ENCODE data around the gene CUEDC1.

CUEDC1 gene, protein sequence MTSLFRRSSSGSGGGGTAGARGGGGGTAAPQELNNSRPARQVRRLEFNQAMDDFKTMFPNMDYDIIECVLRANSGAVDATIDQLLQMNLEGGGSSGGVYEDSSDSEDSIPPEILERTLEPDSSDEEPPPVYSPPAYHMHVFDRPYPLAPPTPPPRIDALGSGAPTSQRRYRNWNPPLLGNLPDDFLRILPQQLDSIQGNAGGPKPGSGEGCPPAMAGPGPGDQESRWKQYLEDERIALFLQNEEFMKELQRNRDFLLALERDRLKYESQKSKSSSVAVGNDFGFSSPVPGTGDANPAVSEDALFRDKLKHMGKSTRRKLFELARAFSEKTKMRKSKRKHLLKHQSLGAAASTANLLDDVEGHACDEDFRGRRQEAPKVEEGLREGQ

GRCh38 chr17:57955183-57955931 lies at the start of gene CUEDC1:
Gene CUEDC1 (minus strand): TSS chr17:57955412. CDS start chr17:57885564, 69,848 bp downstream.
- DNase-seq = peak; percentile 54

GRCh38 chr17:58004060-58004459 lies 48.8 kb upstream of the CUEDC1 start:
- no peak for DNase-seq

DNA sequence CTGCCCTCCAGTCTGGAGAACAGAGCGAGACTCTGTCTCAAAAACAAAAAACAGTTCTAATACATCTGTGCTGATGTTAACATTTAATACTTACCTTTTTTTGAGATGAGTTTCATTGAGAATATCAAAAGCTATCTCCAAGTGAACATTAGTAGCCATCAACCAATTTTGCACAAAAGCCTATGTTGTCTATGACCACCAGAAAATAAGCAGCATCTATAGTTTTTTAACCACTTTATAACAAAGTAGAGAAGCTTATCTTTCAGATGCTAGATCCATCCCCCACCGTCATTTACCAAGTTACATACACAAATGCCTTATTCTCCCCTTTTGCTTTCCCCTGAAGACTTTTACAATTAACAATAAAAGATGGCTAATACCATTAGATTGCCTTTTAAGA lies 47.8 kb upstream of the CUEDC1 start:
- no peak for DNase-seq

DNA sequence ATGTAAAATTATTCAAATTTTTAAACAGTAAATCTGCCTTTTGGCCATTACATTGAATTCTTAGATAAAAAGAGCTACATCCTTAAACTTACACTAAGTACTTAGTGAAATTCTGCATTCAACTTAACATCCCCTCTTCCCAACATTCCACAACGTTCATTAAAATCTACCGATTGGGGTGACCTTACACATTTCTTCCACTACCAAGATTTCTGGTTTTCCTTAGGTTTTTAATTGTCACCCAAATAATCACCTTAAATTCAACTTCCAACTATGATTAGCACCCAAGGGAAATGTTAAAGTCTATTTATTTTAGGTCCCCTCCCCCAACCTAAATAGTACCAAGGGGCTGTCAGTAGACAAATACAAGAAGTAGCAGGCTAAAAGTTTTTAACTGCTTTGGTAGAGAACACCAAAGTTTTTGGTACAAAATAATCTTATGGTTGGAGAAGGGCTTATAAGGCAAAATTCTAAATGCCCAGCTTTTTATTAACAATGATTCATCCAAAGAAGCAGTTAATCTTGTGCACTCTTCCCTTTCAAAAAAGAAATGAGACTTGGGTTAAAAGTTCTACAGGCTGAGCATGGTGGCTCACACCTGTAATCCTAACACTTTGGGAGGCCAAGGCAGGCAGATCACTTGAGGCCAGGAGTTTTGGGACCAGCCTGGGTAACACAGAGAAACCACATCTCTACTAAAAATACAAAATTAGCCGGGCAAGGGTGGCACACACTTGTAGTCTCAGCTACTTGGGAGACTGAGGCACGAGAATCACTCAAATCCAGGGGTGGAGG lies 47.1 kb upstream of the CUEDC1 start:
- DNase-seq = no peak

DNA sequence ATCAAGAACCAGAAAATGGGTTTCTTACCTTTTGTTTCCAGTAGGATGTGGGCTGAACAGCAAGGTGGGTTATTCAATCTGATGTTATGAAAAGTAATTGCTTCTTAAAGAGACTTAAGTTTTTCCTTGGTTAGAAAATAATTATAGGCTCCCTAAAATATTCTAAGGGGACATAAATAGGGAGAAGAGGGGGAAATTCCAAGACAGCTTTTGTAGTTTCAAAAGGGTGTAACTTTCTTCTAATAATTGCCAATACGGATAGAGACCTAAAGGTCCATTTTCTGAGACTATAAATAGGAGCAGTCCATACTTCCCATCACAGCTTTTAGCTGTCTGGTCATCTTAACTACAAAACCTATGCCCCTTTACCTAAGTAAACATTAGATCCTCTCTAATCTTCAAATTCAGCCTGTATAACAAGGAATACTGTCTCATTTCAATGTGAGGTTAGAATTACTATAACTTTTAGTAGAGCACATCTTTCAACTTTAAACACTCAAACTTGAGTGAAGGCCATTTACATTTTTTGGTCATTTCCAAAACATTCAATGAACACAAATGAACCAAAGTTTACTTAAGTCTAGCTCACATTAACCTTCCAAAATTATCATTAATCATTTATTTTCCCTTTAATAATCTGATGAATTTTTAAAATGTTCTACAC lies 46.4 kb upstream of the CUEDC1 start:
- DNase-seq = no peak

GRCh38 chr17:57999496-58000017 lies 44.3 kb upstream of the CUEDC1 start:
- peak; percentile 17 for DNase-seq

DNA sequence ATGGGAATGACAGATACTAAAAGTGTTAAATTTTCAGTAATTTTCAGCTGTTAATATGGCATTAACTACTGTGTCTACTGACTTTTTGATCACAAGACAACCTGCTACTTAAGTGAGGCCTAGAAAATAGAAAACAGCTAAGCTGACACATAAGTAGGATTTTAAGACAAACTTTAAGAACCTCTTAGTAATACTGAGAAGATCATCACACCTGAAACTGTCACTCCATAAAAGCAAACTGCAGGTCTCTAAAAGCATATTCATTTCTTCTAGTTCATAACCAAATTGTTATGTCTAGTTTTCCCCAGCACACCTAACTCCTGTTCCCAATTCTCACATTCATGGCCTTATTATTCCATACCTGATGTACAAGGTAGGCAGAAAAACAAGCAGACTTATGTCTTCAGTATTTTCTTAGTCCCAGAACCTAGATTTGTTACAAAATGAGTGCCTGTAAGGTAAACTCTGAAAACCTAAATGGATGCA lies 43.8 kb upstream of the CUEDC1 start:
- no peak for DNase-seq

- DNase-seq = no peak
Observed at GRCh38 chr17:57997085-57997809, 42.0 kb upstream of the CUEDC1 start.

DNA sequence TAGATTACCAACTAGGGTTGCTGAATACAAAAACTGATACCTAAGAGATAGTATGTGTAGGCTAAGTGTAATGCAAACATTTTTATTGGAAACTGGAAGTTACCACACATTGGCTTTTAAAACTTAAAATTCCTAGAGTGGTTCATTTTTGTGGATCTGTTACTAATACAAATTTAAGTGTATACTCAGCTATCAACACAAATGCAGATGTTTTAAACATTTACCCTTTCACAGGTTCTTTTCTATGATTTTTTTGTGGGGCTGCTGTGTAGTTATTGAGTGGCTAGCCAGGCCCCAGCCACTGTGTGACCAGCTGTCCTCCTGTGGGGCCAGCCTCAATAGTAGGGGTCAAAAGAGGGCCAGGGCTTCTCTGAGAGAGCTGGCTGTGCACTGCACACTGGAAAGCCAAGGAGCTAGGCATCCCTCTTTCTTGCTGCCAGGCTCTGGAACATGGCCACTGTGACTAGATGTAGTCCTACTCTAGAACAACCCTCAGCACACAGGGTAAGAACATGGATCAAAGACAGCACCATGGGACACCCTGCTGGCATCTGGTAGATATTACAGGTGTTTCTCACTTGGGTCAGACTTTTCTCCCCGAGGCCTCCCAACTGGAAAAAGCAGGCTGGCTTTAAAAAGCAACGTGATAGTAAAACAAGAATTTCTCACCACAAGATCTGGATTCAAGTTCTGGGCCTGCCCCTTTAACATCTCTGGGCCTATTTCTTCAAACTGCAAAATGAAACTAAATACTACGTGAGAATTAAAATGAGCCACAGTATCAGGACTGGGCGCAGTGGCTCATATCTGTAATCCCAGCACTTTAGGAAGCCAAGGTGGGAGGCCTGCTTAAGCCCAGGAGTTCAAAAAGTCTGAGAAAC lies 40.1 kb upstream of the CUEDC1 start:
- DNase-seq = peak; percentile 74

GRCh38 chr17:57994436-57994835 lies 39.2 kb upstream of the CUEDC1 start:
- DNase-seq = no peak

GRCh38 chr17:57993471-57994365 lies 38.5 kb upstream of the CUEDC1 start:
- DNase-seq = peak; percentile 79

DNA sequence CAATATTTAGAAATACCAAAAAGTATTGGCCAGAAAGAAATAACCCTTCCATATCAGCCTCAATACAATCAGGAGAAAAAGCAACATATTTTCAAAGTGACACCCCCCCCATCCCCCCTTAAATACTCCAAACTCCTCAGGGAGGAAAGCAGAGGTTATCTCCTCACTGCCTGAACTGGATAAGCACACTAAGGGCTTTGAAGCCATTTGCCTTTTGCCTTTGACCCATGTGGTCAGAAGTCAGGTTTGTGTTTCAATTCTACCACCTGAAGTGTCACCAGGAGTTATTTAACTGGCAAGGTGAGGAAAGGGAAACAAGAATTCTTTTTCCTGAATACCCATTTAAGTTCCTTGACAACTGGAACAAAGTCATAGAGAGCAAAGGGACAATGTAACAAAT lies 36.3 kb upstream of the CUEDC1 start:
- DNase-seq = no peak

DNA sequence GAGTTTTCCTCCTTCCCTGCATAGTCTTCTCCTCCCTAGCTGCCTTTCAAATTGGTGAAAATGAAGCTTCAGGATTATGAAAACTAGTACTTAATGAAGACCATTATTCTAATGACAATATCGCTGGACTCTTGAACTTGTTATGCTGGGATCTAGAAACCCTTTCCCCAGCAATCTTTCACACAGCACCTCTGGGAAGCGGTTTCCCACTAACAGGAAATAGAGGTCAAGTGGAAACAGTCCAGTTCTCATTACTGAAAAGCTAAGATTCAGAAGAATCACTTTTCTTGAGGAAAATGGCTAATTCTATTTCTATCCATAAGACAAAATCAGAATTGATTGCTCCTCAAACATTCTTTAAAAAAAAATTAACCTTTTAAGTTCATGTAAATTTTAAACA lies 34.8 kb upstream of the CUEDC1 start:
- no peak for DNase-seq

DNA sequence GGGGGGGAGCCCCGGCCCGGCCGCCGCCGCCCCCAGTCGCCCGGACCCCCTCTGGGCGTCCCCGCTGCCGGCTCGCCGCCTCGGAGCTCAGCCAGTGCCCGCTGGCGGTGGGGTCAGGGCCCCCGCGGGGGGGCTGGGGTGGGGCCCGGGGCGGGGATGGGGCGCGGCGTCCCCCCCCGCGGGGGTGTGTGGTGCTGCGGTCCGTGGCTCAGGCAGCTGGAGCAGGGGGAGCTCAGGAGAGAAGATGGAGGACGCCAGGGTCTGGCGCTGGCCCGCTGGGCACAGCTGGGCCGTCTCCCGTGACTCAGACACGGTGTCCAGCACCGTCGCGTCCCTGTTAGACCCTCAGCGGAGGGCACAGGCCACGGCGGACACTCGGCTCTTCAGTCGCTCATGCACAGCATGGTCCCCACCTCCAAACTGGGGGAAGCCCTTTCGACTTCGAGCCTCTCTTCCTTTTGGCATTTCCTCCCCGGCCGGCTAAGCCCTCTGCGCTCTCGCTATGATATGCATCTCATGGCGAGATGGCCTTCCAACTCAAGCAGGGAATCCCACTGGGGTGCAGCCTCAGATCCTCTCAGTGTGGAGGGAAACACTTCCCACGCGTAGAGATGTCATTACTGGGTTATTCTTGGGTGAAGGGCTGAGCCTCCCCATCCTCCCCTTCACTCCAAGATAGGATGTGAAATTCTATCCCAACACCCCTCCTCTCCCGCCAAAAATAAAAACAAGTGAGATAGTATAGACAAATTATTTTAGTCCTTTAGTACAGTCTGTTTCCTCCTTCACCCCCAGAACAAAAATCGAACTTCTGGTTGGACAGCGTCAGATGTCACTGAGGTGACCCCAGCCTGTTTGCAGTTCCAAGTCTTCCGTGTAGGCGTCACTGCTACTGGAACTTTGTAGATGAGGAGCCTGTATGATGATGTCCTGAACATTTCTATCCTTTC lies 33.4 kb upstream of the CUEDC1 start:
- DNase-seq = peak; percentile 80

DNA sequence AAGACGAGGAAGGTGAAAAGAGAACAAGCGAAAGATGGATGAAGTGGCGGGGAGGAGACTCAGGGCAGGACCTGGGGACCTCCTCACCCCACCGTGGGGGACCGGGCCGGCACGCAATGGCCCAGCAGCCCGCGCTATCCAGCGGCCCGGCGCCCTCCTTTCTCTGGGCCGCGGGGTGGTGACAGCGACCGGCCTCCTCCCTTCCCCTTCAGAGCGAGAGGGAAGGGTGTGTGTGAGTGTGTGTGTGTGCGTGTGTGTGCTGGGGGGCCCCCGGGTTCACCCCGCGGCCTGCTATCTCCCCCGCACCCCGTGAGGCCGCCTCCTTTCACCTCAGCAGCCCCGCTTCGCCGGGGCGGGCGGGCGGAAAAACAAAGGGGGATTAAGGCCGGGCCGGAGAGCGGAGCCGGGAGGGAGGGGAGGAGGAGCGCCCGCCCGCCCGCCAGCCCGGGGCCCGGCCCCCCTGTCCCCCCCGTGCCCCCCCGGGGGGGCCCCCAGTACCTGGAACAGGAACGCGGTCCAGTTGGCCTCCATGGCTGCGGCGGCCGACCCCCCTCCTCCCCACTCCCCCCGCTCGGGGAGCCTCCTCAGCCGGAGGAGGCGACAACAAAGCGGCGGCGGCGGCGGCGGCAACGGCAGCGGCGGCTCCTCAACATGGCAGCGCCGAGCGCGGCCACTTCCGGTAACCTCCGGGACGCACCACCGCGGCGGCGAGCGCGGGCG lies 32.5 kb upstream of the CUEDC1 start, which contains the start of gene VEZF1:
Gene VEZF1 (minus strand): TSS at position 674 of the 720 bp plus-strand sequence. CDS start 143 bp downstream, at position 531.
- peak; percentile 83 for DNase-seq

GRCh38 chr17:57986841-57987580 lies 31.8 kb upstream of the CUEDC1 start:
- no peak for DNase-seq

DNA sequence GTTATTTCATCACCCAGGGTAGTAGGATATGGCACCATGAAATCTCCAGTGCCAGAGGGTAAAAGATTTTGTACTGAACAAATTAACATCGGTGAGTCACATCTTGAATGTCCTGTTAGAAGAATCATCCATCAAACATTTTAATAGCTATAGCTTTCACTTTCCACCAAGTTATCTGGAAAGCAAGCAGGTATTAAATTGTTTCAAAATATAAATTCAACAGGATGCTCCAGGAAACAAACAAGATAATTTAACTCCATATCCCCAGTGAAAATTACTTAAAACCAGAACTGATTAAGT lies 30.4 kb upstream of the CUEDC1 start:
- no peak for DNase-seq

All from NCI-H510A (cell line).